ENCODE data around the gene FRMD3.

The FRMD3 gene

DNA sequence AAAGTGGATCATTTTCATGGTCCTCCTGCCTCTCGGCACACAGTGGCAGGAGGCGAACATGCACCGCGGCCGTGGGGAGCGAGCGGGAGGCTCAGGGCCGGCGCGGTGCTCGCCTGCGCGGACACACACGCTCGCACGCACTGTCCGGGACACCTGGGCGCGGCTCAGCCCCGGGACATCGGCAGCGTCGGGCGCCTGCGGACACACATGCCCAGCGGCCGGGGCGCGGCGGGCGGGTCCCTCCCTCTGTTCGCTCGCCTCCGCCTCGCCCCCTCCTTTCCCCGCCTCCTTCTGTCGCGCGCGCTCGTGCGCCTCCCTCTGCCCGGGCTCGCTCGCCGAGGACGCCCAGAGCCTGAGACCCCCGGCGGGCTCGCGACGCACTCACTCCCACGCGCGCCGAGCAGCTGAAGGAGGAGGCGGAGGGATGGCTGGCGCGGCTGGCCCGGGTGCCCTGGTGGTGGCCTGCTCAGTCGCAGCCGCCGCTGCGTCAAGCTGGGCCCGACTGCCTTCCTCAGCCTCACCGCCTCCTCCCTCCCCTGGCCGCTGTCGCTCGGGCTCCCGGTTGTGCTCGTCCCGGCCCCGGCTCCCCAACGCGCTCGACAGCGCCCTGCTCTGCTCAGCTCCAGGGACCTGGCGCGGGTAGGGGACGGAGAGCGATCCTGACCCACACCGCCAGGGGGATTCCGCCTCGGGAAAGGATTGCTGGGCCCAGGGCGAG lies at the start of gene FRMD3:
FRMD3 (minus strand) TSS at position 230 of the 718 bp plus-strand sequence; CDS start at position 60, 170 bp downstream.
- no peaks in the 10 kb centered on the region for H3K27me3 ChIP-seq (ENCODE audit: control insufficient read depth, insufficient read depth, low read length)
- peak within 1 kb of the TSS; percentile 27 for H3K27ac ChIP-seq (ENCODE audit: low read depth, low read length)
- H3K36me3 ChIP-seq (ENCODE audit: control insufficient read depth, insufficient read depth, low read length): no peaks in the 10 kb centered on the region
- H3K4me3 ChIP-seq (ENCODE audit: low read length): peak within 1 kb of the TSS; percentile 56
- no peaks in the 10 kb centered on the region for H3K4me1 ChIP-seq (ENCODE audit: control insufficient read depth, insufficient read depth, low read length)
- H3K9ac ChIP-seq (ENCODE audit: low read length): no peak within 1 kb of the TSS

GRCh38 chr9:83584995-83585394 lies 46.8 kb upstream of the FRMD3 start:
- no peaks in the 10 kb centered on the region for H3K27me3 ChIP-seq (ENCODE audit: control insufficient read depth, insufficient read depth, low read length)
- H3K4me3 ChIP-seq (ENCODE audit: low read length): no peak overlapping the region
- no peak overlapping the region for H3K9ac ChIP-seq (ENCODE audit: low read length)
- no peaks in the 10 kb centered on the region for H3K36me3 ChIP-seq (ENCODE audit: control insufficient read depth, insufficient read depth, low read length)
- no peaks in the 10 kb centered on the region for H3K4me1 ChIP-seq (ENCODE audit: control insufficient read depth, insufficient read depth, low read length)
- H3K27ac ChIP-seq (ENCODE audit: low read depth, low read length): no peak overlapping the region

- Histone ChIP-seq H3K36me3 (ENCODE audit: control insufficient read depth, insufficient read depth, low read length) (no peaks in the 10 kb centered on the region), H3K4me3 (ENCODE audit: low read length) (no peak overlapping the region), H3K27ac (ENCODE audit: low read depth, low read length) (no peak overlapping the region), H3K9ac (ENCODE audit: low read length) (no peak overlapping the region), H3K4me1 (ENCODE audit: control insufficient read depth, insufficient read depth, low read length) (no peaks in the 10 kb centered on the region), H3K27me3 (ENCODE audit: control insufficient read depth, insufficient read depth, low read length) (no peaks in the 10 kb centered on the region)
Observed at GRCh38 chr9:83583151-83584014, 45.2 kb upstream of the FRMD3 start.

DNA sequence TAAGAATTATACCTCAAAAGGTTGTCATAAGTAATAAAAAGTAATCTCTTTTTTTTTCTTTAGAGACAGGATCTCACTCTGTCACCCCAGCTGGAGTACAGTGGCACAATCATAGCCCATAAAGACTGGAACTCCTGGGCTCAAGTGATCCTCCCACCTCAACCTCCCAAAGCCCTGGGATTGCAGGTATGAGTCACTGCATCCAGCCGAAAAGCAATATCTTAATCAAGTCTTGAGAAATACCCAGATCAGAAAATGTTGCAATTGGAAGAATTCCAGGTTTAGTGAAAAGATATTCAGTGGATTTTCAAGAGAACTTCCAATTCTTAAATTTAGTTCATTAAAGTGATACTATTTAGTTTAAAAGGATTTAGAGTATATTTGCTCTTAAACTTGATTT lies 43.8 kb upstream of the FRMD3 start:
- H3K27me3 ChIP-seq (ENCODE audit: control insufficient read depth, insufficient read depth, low read length): no peaks in the 10 kb centered on the region
- H3K27ac ChIP-seq (ENCODE audit: low read depth, low read length): no peak overlapping the region
- no peak overlapping the region for H3K4me3 ChIP-seq (ENCODE audit: low read length)
- no peaks in the 10 kb centered on the region for H3K36me3 ChIP-seq (ENCODE audit: control insufficient read depth, insufficient read depth, low read length)
- H3K9ac ChIP-seq (ENCODE audit: low read length): no peak overlapping the region
- no peaks in the 10 kb centered on the region for H3K4me1 ChIP-seq (ENCODE audit: control insufficient read depth, insufficient read depth, low read length)

- Histone ChIP-seq H3K9ac (ENCODE audit: low read length) (no peak overlapping the region), H3K4me3 (ENCODE audit: low read length) (no peak overlapping the region), H3K4me1 (ENCODE audit: control insufficient read depth, insufficient read depth, low read length) (no peaks in the 10 kb centered on the region), H3K36me3 (ENCODE audit: control insufficient read depth, insufficient read depth, low read length) (no peaks in the 10 kb centered on the region), H3K27me3 (ENCODE audit: control insufficient read depth, insufficient read depth, low read length) (no peaks in the 10 kb centered on the region), H3K27ac (ENCODE audit: low read depth, low read length) (no peak overlapping the region)
Observed at GRCh38 chr9:83574482-83574881, 36.3 kb upstream of the FRMD3 start.

DNA sequence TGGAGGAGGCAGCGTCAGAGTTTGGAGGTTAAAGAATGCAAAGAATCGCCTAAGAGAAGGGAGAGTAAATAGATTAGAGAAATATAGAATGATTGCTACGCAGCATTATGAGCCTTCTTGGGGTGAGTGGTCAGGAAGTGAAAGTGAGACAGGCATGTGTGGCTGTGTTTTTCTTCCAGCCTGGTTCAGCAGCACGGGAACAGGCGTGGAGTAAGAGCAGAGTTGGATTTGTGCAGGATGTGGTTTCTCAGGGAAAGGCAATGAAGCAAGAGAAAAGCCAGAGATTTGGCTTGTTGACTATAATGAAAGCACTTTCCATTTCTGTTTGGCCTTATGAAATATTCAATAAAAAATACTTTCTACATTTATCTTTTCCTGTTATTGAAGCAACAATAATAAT lies 34.3 kb upstream of the FRMD3 start:
- Histone ChIP-seq H3K4me3 (ENCODE audit: low read length) (no peak overlapping the region), H3K9ac (ENCODE audit: low read length) (no peak overlapping the region), H3K4me1 (ENCODE audit: control insufficient read depth, insufficient read depth, low read length) (no peaks in the 10 kb centered on the region), H3K36me3 (ENCODE audit: control insufficient read depth, insufficient read depth, low read length) (no peaks in the 10 kb centered on the region), H3K27me3 (ENCODE audit: control insufficient read depth, insufficient read depth, low read length) (no peaks in the 10 kb centered on the region), H3K27ac (ENCODE audit: low read depth, low read length) (no peak overlapping the region)

GRCh38 chr9:83570359-83570758 lies 32.2 kb upstream of the FRMD3 start:
- no peaks in the 10 kb centered on the region for H3K27me3 ChIP-seq (ENCODE audit: control insufficient read depth, insufficient read depth, low read length)
- no peaks in the 10 kb centered on the region for H3K36me3 ChIP-seq (ENCODE audit: control insufficient read depth, insufficient read depth, low read length)
- H3K4me3 ChIP-seq (ENCODE audit: low read length): no peak overlapping the region
- no peak overlapping the region for H3K27ac ChIP-seq (ENCODE audit: low read depth, low read length)
- H3K4me1 ChIP-seq (ENCODE audit: control insufficient read depth, insufficient read depth, low read length): no peaks in the 10 kb centered on the region
- H3K9ac ChIP-seq (ENCODE audit: low read length): no peak overlapping the region

GRCh38 chr9:83569326-83569725 lies 31.1 kb upstream of the FRMD3 start:
- Histone ChIP-seq H3K9ac (ENCODE audit: low read length) (no peak overlapping the region), H3K27ac (ENCODE audit: low read depth, low read length) (no peak overlapping the region), H3K36me3 (ENCODE audit: control insufficient read depth, insufficient read depth, low read length) (no peaks in the 10 kb centered on the region)

DNA sequence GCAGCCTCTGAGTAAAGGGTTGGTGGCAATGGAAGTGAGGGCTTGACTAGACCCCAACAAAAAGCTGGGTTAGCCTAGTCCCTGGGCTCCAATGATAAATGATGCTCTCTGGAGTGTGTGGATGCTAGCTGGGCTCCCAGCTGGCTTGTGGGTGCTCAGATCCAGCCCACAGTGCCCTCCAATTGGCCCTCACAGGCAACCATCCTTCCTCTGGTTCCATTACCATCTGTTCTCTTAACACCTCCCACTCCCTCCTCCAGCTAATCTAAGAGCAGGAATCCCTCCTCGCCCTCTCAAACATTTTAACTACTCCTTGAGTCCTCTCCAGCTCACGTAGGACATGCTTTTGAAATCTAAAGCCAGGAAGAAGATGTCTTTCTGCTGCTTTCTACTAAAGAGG lies 25.2 kb upstream of the FRMD3 start:
- no peaks in the 10 kb centered on the region for H3K27me3 ChIP-seq (ENCODE audit: control insufficient read depth, insufficient read depth, low read length)
- H3K36me3 ChIP-seq (ENCODE audit: control insufficient read depth, insufficient read depth, low read length): no peaks in the 10 kb centered on the region
- no peak overlapping the region for H3K9ac ChIP-seq (ENCODE audit: low read length)
- H3K4me1 ChIP-seq (ENCODE audit: control insufficient read depth, insufficient read depth, low read length): no peaks in the 10 kb centered on the region
- H3K27ac ChIP-seq (ENCODE audit: low read depth, low read length): no peak overlapping the region
- H3K4me3 ChIP-seq (ENCODE audit: low read length): no peak overlapping the region

More at GRCh38 chr9:83569326-83569725, 31.1 kb upstream of the FRMD3 start:
- Histone ChIP-seq H3K4me1 (ENCODE audit: control insufficient read depth, insufficient read depth, low read length) (no peaks in the 10 kb centered on the region), H3K4me3 (ENCODE audit: low read length) (no peak overlapping the region), H3K27me3 (ENCODE audit: control insufficient read depth, insufficient read depth, low read length) (no peaks in the 10 kb centered on the region)

- Histone ChIP-seq H3K9ac (ENCODE audit: low read length) (no peak overlapping the region), H3K27me3 (ENCODE audit: control insufficient read depth, insufficient read depth, low read length) (no peaks in the 10 kb centered on the region), H3K36me3 (ENCODE audit: control insufficient read depth, insufficient read depth, low read length) (no peaks in the 10 kb centered on the region), H3K4me1 (ENCODE audit: control insufficient read depth, insufficient read depth, low read length) (no peaks in the 10 kb centered on the region), H3K4me3 (ENCODE audit: low read length) (no peak overlapping the region), H3K27ac (ENCODE audit: low read depth, low read length) (no peak overlapping the region)
Observed at GRCh38 chr9:83560169-83560826, 22.1 kb upstream of the FRMD3 start.

GRCh38 chr9:83557771-83558170 lies 19.6 kb upstream of the FRMD3 start:
- no peaks in the 10 kb centered on the region for H3K4me1 ChIP-seq (ENCODE audit: control insufficient read depth, insufficient read depth, low read length)
- no peak overlapping the region for H3K4me3 ChIP-seq (ENCODE audit: low read length)
- H3K36me3 ChIP-seq (ENCODE audit: control insufficient read depth, insufficient read depth, low read length): no peaks in the 10 kb centered on the region

GRCh38 chr9:83557317-83557716 lies 19.1 kb upstream of the FRMD3 start:
- Histone ChIP-seq H3K36me3 (ENCODE audit: control insufficient read depth, insufficient read depth, low read length) (no peaks in the 10 kb centered on the region), H3K9ac (ENCODE audit: low read length) (no peak overlapping the region), H3K4me1 (ENCODE audit: control insufficient read depth, insufficient read depth, low read length) (no peaks in the 10 kb centered on the region), H3K27ac (ENCODE audit: low read depth, low read length) (no peak overlapping the region), H3K27me3 (ENCODE audit: control insufficient read depth, insufficient read depth, low read length) (no peaks in the 10 kb centered on the region), H3K4me3 (ENCODE audit: low read length) (no peak overlapping the region)

More at GRCh38 chr9:83557771-83558170, 19.6 kb upstream of the FRMD3 start:
- Histone ChIP-seq H3K27me3 (ENCODE audit: control insufficient read depth, insufficient read depth, low read length) (no peaks in the 10 kb centered on the region), H3K9ac (ENCODE audit: low read length) (no peak overlapping the region), H3K27ac (ENCODE audit: low read depth, low read length) (no peak overlapping the region)

All from rectal smooth muscle tissue (tissue), 1 donor.